GM21423 (cell line): ENCODE measurements around the gene TBPL1.
"Not testable (repeated sequence)": the region's sequence is repeated elsewhere in the genome, so short reads cannot be mapped to it uniquely, and the experiment has no call there.

ENCODE experiments used
- ATAC-seq: cut with Tn5 transposase; IDR thresholded peaks from one replicate; pipeline ENCODE4 v1.9.1; 2021; ENCODE audit warnings: mild to moderate bottlenecking, moderate library complexity; ENCODE audit not compliant: unreplicated experiment

The TBPL1 gene

GRCh38 chr6:133951881-133952814, 876 bp upstream of the TBPL1 start:
- peak; percentile 54 for ATAC-seq

DNA sequence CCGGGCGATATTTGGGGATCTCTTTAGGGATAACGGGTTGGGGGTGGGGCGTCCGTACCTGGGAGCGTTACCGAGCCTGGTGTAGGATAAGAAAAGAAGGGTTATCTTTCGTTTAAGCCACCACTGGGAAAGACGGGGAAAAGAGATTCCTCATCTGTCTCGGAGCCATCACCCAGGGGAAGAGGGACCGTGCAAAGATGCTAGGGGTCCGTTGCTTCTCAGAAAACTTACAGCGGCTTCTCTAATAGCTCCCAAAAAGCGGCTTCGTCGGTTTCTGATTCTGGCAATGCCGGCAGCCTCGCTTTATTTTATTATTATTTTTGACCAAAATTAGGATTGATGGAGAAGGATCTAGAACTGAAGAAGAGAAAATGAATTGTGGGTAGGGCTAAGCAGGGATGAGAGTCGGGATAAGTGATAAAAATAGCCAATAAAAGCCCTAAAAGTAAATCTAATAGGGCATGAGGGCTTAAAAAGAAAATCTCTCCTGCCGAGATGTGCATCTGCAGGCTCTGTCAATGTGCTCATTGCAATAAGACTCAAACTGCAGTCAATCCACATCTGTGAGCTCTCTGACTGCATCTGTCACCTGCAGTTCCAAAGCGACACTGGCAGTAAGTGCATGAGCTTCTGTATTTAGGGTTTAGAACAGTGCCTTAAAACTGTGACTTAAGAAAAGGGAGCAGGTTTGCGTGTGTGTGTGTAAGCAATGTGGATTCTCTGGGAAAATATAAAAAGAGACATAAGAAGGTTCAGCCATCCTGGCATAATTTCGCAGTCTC, 801 bp downstream of the TBPL1 start:
- no peak for ATAC-seq

GRCh38 chr6:133954657-133955576, 1.9 kb downstream of the TBPL1 start:
- ATAC-seq: no peak

DNA sequence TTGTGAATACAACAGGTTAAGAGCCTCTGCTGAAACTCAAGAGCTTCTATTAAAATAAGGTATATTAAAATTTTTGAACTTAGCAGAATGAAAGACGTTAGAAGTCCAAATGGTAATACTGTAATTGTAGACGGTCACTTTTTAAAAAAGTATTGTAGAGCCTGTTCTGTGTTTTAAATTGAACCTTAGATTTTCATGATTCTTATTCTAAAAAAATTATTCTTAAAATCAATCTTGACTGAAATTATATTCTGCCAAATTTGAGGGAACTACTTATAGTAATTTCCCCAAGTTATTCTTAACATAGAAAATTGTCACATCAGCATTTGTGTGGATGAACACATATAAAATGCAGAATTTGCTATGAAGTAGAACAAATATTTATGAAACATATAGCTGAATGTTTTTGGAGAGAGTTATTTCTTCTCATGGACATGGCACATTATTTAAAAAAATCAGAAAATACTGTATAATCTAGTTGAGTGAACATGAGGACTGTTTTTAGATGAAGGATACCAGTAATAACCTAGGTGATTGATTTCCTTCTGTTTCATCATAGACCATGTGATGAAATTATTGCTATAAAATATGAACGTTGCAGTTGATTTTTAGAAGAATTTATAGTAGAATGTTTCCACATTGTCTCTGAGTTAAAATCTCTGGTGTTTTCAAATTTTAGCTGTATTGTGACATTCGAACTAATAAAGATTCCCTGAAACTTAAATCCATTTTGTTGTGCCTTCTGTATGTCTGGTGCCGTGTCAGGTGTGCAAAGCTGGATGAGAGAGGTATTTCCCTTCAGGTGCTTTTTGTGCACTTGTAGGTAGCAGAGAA, 2.8 kb downstream of the TBPL1 start:
- ATAC-seq: no peak

- ATAC-seq: no peak
Measured at GRCh38 chr6:133956416-133957049, 3.5 kb downstream of the TBPL1 start.

DNA sequence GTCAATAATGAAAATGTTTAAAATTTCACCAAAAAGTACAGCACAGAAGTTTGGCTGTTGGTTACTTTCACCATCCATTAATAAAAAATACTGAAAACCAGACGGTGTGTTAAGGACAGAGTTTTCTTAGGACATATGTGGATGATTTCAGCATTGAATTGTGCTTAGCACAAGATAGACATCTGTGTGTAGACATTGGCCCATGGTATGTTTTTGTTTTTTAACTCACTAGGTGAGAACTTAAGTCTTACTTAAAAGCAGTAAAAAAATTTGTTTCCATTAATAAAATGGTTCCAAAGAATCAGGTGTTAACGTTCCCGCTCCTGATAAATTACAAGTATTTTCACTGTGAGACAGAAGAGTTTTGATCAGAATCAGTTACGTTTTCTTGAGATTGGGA, 4.2 kb downstream of the TBPL1 start:
- no peak for ATAC-seq

DNA sequence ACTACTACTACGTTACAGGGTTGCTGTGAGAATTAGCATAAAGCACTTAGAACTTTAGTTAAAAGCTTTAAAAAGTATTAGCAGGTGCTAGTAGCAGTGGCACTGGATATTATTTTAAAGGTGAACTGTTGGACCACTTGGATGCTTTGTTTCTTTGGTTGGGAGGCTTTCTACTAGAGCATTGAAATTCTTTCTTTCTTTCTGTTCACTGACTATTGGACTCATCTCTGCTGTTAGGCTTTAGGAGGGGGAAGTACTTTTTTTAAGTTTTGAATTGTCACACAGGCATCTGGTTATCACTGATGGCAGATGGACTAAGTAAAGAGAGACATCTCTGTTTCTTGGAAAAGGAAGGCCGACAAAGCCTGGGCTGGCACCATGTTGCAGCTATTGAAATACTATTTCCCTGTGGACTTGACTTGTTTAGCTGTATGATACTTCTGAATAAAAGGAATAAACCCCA, 4.8 kb downstream of the TBPL1 start:
- no peak for ATAC-seq

DNA sequence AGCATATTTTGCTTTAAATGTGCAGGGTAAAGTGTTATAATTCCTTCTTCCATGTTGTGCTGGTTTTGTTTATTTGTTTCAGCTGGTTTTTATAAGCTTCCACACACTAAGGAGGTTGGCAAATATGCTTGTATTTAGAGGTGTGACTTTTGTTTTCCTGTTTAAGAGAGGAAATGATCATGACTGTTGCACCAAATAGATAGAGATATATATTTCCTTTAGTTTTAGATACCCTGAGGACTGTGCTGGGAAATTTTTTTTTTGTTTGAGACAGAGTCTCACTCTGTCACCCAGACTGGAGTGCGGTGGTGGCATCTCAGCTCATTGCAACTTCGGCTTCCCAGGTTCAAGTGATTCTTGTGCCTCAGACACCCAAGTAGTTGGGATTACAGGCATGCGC, 5.8 kb downstream of the TBPL1 start:
- ATAC-seq: no peak

- no peak for ATAC-seq
Measured at GRCh38 chr6:133959667-133960368, 6.8 kb downstream of the TBPL1 start.

- no peak for ATAC-seq
Measured at GRCh38 chr6:133961831-133962230, 8.8 kb downstream of the TBPL1 start.

DNA sequence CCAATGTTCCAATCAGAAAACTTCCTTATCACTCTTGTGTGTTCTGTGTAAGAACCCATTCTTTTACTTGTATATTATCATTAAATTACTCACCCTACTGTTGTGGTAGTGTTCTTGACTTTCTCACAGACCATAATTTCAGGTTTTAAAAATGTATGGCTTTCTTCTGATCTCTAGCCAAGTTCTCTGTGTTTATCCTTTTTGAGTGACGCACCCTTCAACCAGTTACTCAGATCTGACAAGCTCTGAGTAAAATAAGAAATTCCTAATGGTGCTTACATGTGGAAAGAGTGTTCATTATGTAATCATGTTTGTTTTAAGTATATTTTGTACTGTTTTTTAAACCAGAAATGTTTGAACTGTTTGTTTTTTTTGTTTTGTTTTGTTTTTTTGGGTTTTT, 11.0 kb downstream of the TBPL1 start:
- ATAC-seq: no peak

DNA sequence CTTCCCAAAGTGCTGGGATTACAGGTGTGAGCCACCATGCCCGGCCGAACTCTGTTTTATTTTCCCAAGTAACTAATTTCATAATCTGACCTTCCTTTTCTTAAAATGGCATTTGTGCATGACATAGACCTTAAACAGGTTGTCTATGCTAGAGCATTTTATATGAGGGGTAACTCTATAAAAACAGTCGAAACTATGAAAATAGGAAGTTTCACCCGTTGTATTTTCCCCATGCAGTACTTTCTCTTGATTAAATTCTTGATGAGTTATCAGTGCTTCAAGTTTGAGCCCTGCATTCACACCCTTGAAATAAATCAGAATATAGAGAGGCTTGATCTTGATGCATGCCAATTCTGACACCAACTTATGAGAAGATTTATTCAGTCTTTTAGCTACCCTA, 11.7 kb downstream of the TBPL1 start:
- ATAC-seq: no peak

GRCh38 chr6:133965817-133966360, 12.9 kb downstream of the TBPL1 start:
- no peak for ATAC-seq

DNA sequence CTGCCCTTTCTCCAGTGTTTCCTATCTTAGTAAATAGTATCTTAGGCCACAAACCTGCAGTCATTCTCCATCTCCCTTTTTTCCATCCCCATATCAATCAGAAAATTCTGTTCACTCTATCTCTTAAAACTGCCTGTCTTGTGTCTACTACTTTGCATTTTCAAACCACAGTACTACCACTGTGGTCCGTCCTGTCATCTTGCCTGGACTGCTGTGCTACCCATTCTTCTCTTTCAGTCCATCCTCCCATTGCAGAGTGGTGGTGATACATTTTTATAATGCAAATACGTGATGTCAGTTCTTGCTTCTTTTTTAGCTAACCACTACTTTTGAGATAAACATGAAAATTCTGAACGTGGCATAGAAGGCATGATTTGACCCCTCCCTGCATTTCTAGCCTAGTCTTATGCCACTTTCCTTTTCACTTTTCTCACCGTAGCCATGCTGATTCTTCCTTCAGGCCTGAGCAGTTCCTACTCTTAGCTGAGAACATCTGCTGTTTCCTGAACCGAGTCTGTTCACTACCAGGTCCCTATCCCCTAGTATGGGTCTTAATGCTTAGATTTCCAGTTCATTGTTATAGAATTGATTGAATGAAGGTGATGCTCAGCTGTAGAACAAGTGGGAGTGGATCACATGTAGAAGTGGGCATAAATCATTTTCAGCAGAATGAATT, 13.8 kb downstream of the TBPL1 start:
- peak; percentile 84 for ATAC-seq

DNA sequence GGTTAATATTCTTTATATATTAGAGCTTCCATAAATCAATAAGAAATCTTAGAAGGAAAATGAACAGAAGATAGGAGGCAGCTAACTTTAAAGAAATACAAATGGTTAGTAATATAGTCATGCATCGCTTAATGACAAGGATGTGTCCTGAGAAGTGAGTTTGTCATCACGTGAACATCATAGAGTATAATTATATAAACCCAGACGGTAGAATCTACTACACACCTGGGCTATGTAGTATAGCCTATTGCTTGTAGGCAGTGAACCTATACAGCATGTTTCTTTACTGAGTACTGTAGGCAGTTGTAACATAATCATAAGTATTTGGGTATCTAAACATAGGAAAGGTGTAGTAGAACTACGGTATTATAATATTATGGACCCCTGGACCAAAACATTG, 14.3 kb downstream of the TBPL1 start:
- ATAC-seq: no peak

DNA sequence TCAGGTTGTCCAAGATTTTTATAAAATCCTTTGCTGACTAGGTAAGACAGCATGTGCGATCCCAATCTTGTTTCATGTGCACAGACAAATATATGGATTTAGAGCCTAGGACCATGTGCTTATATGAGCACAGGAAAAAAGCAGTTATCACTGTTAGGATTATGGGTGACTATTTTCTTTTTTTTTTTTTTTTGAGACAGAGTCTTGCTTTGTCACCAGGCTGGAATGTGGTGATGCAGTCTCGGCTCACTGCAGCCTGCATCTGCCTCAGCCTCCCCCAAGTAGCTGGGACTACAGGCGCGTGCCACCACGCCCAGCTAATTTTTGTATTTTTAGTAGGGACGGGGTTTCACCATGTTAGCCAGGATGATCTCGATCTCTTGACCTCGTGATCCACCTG, 14.8 kb downstream of the TBPL1 start:
- ATAC-seq: not testable (repeated sequence)

GRCh38 chr6:133969285-133969920, 16.4 kb downstream of the TBPL1 start:
- ATAC-seq: no peak

GRCh38 chr6:133969921-133970295, 16.9 kb downstream of the TBPL1 start:
- no peak for ATAC-seq
